ENCODE data around the gene GRK5. TPM values are rescaled to one million over a fixed set of nuclear protein-coding genes. Genes with fewer than 3 reads are reported as not detected.

Gene GRK5
- total RNA-seq, 1 donor from 2014 or later = 163 TPM

DNA sequence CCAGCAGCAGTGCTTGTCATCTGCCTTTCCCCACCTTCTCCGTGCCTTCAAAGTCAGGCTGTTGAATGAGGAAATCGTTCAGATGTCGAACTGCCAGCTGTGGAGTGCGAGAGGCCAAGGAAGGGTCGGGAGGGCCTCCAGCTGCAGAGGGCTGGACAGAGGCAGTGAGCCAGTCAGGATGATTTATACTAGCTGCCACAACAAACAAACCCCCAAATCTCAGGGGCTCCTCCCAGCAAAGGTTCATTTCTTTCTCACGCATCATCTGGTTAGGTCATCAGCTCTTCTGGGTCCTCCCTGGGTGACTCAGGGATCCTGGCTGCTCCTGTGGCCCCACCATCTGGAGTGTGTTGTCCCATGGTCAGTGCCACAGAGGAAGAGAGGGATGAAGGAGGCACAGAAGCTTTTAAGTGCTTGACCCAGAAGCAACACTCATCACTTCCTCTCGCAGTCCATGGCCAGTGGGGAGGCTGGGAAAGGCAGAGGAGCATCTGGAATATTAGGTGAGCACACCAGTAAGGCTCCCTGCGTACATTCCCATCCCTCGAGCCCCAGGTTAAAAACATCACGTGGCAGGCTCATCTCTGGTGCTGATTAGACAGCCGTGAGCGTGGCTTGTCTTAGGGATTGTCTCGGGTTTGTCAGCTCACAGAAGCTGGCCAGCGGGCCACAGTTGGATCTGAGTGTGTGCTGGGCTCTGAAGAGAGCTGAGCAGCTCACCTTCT is 194.5 kb downstream of the GRK5 start:
- no peaks in the 10 kb centered on the region for H3K9me3 Mint-ChIP-seq (ENCODE audit: unreplicated experiment)
- H3K36me3 Mint-ChIP-seq (ENCODE audit: low read depth, unreplicated experiment) = peaks cover 38% of the 10 kb centered on the region
- H3K4me3 Mint-ChIP-seq (ENCODE audit: unreplicated experiment) = peak overlapping the region; percentile 18
- peak overlapping the region; percentile 48 for H3K27ac Mint-ChIP-seq (ENCODE audit: unreplicated experiment)
- DNase-seq (ENCODE audit: low spot score) = no peak
- peaks cover 65% of the 10 kb centered on the region for H3K4me1 Mint-ChIP-seq (ENCODE audit: unreplicated experiment)
- H3K27me3 Mint-ChIP-seq (ENCODE audit: unreplicated experiment) = peaks cover 47% of the 10 kb centered on the region
- TF ChIP-seq, protein P1, sequence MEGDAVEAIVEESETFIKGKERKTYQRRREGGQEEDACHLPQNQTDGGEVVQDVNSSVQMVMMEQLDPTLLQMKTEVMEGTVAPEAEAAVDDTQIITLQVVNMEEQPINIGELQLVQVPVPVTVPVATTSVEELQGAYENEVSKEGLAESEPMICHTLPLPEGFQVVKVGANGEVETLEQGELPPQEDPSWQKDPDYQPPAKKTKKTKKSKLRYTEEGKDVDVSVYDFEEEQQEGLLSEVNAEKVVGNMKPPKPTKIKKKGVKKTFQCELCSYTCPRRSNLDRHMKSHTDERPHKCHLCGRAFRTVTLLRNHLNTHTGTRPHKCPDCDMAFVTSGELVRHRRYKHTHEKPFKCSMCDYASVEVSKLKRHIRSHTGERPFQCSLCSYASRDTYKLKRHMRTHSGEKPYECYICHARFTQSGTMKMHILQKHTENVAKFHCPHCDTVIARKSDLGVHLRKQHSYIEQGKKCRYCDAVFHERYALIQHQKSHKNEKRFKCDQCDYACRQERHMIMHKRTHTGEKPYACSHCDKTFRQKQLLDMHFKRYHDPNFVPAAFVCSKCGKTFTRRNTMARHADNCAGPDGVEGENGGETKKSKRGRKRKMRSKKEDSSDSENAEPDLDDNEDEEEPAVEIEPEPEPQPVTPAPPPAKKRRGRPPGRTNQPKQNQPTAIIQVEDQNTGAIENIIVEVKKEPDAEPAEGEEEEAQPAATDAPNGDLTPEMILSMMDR (IDR thresholded peaks at IDR 0.05; ENCODE audit: unreplicated experiment) = no peak

DNA sequence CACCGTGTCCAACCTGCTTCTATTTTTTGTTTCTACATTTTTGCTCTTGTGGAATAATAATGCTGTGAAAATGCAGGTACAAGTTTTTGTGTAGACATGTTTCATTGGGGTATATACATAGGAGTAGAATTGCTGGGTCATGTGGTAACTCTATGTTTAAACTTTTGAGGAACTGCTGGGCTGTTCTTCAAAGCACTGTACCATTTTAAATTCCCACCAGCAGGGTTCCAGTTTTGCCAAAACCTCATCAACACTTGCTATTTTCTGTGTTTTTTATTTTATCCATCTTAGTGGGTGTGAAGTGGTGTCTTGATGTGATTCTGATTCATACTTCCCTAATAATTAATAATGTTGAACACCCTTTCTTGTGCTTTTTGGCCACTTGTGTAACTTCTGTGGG is 196.6 kb downstream of the GRK5 start:
- H3K9me3 Mint-ChIP-seq (ENCODE audit: unreplicated experiment) = no peaks in the 10 kb centered on the region
- peaks cover 47% of the 10 kb centered on the region for H3K27me3 Mint-ChIP-seq (ENCODE audit: unreplicated experiment)
- peaks cover 79% of the 10 kb centered on the region for H3K4me1 Mint-ChIP-seq (ENCODE audit: unreplicated experiment)
- no peak for DNase-seq (ENCODE audit: low spot score)
- H3K4me3 Mint-ChIP-seq (ENCODE audit: unreplicated experiment) = no peak overlapping the region
- H3K27ac Mint-ChIP-seq (ENCODE audit: unreplicated experiment) = peak overlapping the region; percentile 97
- TF ChIP-seq, protein P1 (IDR thresholded peaks at IDR 0.05; ENCODE audit: unreplicated experiment) = no peak
- H3K36me3 Mint-ChIP-seq (ENCODE audit: low read depth, unreplicated experiment) = peaks cover 41% of the 10 kb centered on the region

DNA sequence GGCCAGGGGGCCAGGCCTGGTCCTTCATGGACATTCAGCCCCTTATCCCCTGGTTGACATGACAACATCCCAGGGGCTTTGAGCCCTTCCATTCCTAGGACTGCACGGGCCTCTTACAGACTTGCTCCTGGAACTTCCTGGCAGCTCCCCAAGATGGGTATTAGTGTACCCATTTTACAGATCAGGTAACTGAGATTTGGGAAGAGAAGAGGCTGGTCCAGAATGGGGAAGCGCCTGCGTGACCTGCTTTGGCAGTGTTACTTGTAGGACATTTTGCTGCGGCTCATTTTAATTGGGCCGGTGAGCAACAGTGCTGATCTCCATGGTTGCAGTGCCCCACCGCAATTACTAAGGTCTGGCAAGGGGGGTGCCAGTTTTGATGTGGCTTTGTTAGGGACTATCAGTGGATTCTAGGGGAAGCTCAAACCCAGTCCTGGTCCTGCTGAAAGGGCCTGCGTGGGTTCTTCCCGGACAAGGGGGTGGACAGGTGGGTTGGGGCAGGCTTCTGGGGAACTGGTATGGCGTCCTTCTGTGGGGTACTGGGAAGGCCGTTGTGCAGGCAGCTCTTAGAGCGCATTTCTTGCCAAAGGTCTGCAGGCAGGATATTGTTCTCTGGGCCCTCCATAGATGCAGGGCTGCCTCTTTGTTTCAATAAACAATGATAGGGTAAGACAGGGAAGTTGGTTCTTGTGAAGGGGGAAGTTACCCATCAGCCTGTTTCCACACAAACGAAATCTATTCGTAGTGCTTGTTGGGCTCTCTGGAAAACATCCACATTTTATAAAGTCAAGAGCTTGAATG is 197.5 kb downstream of the GRK5 start:
- Mint-ChIP-seq H3K27me3 (ENCODE audit: unreplicated experiment) (peaks cover 40% of the 10 kb centered on the region), H3K9me3 (ENCODE audit: unreplicated experiment) (no peaks in the 10 kb centered on the region), H3K27ac (ENCODE audit: unreplicated experiment) (peak overlapping the region; percentile 97), H3K4me1 (ENCODE audit: unreplicated experiment) (peaks cover 72% of the 10 kb centered on the region), H3K36me3 (ENCODE audit: low read depth, unreplicated experiment) (peaks cover 37% of the 10 kb centered on the region), H3K4me3 (ENCODE audit: unreplicated experiment) (peak overlapping the region; percentile 59)
- DNase-seq (ENCODE audit: low spot score) = peak; percentile 38
- TF ChIP-seq, protein P1 (IDR thresholded peaks at IDR 0.05; ENCODE audit: unreplicated experiment) = no peak

DNA sequence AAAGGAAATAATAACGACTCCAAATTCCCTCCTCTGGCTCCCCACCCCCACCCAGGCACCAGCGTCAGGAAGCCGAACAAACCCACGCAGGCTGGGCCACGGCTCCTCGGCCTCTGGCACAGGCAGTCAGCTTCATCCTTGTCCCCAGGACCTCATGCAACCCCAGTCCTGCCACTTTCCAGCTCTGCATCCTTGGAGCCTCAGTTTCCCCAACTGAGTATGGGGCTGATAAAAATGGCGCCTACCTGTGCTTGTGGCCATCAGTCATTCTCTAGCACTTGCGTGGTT is 198.1 kb downstream of the GRK5 start:
- TF ChIP-seq, protein P1 (IDR thresholded peaks at IDR 0.05; ENCODE audit: unreplicated experiment) = no peak
- Mint-ChIP-seq H3K4me3 (ENCODE audit: unreplicated experiment) (no peak overlapping the region), H3K27ac (ENCODE audit: unreplicated experiment) (peak overlapping the region; percentile 97), H3K4me1 (ENCODE audit: unreplicated experiment) (peaks cover 67% of the 10 kb centered on the region), H3K27me3 (ENCODE audit: unreplicated experiment) (peaks cover 40% of the 10 kb centered on the region), H3K9me3 (ENCODE audit: unreplicated experiment) (no peaks in the 10 kb centered on the region), H3K36me3 (ENCODE audit: low read depth, unreplicated experiment) (peaks cover 37% of the 10 kb centered on the region)
- peak; percentile 34 for DNase-seq (ENCODE audit: low spot score)

DNA sequence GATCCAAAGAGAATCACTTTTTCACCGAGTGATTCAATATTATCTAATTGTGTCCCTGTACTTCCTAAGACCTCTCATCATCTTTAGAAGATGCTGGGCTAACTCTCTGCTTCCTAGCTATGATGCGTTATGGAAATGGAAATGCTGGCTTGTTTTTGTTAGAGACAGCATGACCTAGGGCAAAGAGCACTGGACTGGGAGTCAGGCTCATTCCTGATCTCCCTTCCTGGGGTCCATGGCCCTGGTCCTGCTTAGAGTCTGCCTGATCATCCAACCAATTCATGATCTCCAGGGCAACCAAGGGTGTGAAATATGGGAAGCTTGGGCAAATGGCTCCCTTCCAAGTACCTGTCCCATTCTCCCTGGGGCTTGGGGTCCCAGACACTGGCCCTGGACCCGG is 198.8 kb downstream of the GRK5 start:
- H3K4me1 Mint-ChIP-seq (ENCODE audit: unreplicated experiment) = peaks cover 63% of the 10 kb centered on the region

More for the DNA sequence above, 198.8 kb downstream of the GRK5 start:
- peaks cover 39% of the 10 kb centered on the region for H3K36me3 Mint-ChIP-seq (ENCODE audit: low read depth, unreplicated experiment)
- no peaks in the 10 kb centered on the region for H3K9me3 Mint-ChIP-seq (ENCODE audit: unreplicated experiment)
- H3K27ac Mint-ChIP-seq (ENCODE audit: unreplicated experiment) = peak overlapping the region; percentile 97
- peaks cover 36% of the 10 kb centered on the region for H3K27me3 Mint-ChIP-seq (ENCODE audit: unreplicated experiment)
- DNase-seq (ENCODE audit: low spot score) = no peak
- TF ChIP-seq, protein P1 (IDR thresholded peaks at IDR 0.05; ENCODE audit: unreplicated experiment) = no peak
- H3K4me3 Mint-ChIP-seq (ENCODE audit: unreplicated experiment) = peak overlapping the region; percentile 67

Data from endothelial cell (in vitro differentiated cells).